IPS-NIHi7 (cell line): ENCODE data around the gene MAP2K4.
"Not testable (repeated sequence)": the region's sequence is repeated elsewhere in the genome, so short reads cannot be mapped to it uniquely, and the experiment has no call there.

Source experiments
- DNase-seq: peaks from one replicate; pipeline ENCODE4 v3.0.0; 2012; ENCODE audit warnings: mixed read lengths; ENCODE audit errors: extremely low spot score

Gene MAP2K4

DNA sequence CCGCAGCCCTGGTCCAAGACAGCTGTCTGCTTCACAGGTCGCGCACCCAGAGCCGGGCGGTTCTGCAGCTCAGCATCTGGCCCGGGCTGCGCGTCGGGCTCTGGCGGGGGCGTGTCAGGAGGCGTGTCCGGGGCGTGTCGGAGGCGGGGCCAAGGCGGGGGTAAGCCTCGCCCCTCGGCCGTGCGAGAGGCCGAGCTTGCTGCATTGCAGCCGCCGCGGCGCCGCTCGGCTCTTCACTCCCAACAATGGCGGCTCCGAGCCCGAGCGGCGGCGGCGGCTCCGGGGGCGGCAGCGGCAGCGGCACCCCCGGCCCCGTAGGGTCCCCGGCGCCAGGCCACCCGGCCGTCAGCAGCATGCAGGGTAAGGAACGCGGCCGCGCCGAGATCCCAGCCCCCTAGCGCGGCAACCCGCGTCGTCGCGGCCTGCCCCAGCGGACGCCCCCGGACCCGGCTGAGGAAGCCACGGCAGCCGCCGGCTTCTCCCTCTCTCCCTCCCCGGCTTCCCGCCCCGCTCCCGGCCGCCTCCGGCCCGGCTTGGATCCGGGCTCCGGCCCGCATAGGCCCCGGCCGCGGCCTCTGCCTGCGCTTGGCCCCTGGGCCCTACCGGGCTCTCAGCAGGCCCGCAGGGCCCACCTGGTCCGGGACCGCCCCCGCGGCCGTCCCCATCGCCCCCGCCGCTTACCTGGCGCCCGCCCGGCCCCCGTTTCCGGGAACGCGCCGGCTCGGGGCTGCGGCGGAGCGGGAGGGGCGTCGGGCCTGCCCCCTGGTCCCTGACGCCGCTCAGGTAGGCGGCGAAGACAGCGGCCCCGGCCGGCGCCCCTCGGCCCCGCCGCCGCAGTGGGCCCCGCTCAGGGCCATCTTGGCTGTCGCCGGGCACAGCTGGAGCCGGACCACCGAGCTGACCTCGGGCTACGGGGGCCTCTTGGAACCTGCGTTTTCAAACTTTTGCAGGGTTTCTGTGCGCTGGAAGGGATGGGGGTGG, at the start of gene MAP2K4:
MAP2K4 (plus strand) TSS at position 236 of the 981 bp plus-strand sequence; CDS start at position 246, 10 bp downstream.
- DNase-seq = peak; percentile 99

GRCh38 chr17:11972741-11973140, 47.9 kb upstream of the MAP2K4 start:
- DNase-seq = not testable (repeated sequence)

DNA sequence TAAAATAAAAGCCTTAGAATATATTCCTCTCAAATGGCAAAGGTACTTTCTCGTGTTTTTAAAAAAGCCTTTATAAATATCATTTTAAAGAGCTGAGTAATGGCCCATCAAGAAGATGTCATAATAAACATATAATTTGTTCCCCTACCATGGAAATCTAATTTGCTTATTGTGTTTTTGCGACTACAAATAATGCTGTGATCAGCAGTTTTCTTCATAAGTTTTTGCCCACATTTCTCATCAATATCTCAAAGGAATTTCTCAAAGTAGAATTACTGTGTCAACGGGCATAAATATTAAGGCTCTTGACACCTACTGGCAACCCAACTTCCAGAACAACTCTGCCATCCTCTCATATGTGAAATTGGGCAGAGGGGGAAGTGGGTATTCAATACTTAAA, 40.9 kb upstream of the MAP2K4 start:
- DNase-seq = no peak

DNA sequence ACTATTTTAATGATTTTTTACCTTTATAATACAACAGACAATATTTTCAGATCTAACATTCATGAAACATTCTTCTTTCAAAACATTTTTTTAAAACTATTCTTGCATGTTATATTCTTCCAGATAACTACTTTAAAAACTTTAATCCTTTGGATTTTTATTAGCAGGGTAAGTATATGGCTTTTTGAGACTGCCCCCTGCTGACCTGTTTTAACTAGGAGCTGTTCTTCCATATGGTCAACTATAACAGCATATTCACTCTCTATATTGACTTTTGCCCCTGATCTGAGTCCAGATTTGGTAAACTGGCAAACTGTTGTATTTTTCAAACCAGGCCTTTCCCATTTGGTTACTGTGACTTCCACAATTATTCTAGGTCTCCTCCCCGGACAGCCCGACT, 39.9 kb upstream of the MAP2K4 start:
- no peak for DNase-seq

DNA sequence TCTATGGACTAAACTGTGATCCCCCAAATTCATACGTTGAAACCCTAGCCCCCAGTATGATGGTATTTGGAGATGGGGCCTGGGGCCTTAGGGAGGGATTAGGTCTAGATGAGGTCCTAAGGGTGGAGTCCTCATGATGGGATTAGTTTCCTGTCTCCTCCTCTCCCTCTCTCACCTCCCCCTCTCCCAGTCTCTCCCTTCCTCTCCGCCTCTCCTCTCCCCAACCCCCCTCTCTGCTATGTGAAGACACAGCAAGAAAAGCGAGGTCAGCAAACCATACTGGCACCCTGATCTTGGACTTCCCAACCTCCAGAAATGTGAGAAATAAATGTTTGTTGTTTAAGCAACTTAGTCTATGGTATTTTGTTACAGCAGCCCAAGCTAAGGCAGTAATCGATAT, 38.8 kb upstream of the MAP2K4 start:
- DNase-seq = no peak

DNA sequence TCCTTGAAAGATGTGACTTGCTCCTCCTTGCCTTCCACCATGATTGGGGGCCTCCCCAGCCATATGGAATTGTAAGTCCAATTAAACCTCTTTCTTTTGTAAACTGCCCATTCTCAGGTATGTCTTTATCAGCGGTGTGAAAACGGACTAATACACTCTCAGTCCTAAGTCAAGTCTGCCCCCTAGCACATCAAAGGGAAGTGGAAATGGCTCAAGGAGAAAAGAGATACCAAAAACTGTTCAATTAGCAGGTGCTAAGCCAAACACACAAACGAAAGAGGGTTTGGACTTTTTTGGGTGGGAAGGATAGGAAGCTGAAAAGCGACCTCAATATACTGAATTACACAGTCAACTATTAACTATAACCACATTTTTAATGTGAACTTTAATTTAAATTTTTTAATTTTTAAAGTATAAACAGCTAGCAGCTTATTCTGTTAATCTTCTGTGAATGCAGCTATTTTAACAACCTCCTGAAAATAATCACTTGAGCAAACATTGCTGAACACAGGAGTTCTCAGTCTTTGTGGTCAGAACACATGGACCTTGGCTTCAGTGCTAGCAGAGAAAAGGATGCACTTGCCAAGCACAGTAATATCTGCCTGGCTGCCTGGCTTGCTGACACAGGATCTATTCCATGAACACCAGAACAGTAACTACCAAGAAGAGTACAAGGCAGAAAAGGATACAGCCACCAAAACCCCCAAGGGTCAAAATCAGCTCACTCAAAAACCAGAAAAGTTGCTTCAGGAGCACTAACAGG, 34.3 kb upstream of the MAP2K4 start:
- no peak for DNase-seq

DNA sequence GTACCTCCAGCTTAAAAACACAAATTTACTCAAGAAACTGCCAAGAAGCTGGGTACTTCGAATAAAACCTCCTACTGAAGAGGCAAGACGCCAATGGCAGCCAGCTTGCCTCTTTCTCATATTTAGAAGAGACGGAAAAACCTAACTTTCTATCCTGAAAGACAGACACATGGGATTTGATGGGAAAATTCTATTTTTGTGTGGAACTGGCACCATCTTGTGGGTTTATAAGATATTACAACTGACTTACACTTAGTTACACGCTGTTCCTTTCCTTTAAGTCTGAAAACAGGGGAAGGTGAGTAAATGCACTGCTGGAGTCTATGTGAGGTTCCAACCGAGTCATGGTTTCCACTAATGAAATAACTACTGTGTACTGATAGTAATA, 33.7 kb upstream of the MAP2K4 start:
- peak; percentile 41 for DNase-seq

- DNase-seq = no peak
These were observed 30.2 kb upstream of the MAP2K4 start for GRCh38 chr17:11990363-11990983.

GRCh38 chr17:11991461-11991860, 29.2 kb upstream of the MAP2K4 start:
- no peak for DNase-seq

GRCh38 chr17:11996722-11997146, 23.9 kb upstream of the MAP2K4 start:
- no peak for DNase-seq

- DNase-seq = peak; percentile 98
These were observed 23.3 kb upstream of the MAP2K4 start, which contains the start of gene ZNF18 for GRCh38 chr17:11997147-11997971. TSS of gene ZNF18 (minus strand) at chr17:11997475. CDS start at chr17:11992829, 4,646 bp downstream.

DNA sequence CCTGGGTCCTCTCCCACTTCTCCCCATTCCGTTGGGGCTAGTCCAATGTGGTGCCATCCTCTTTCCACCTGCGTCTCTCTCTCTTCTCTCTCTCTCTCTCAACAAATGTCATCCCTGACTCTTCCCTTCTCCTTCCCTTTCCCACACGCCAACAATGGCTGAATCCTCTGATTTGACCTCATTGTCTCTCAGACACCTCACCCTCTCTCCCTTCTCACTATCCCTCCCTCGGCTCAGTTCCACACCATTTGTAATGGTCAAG, 22.8 kb upstream of the MAP2K4 start:
- no peak for DNase-seq

- no peak for DNase-seq
These were observed 21.0 kb upstream of the MAP2K4 start for GRCh38 chr17:11999696-12000095.

- DNase-seq = no peak
These were observed 13.2 kb upstream of the MAP2K4 start for GRCh38 chr17:12007466-12007865.

- no peak for DNase-seq
These were observed 1.0 kb downstream of the MAP2K4 start for GRCh38 chr17:12021623-12022140.

DNA sequence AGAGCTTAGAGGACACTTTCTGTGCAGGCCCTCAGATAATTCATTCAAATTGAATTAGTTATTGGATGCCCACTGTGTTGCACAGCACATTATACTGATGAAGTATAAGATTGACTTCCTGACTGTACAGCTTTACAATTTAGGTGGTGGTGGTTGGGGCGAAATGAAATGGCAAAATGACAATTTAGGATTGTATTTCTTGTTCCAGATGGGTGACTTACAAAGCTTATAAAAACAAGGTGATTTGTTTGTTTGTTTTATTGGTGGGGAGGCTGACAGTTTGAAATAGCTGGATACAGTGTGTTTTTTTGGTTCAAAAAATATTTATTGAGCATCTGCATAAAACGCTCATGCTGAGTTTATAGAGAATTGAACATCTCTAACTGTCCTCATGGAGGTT, 1.6 kb downstream of the MAP2K4 start:
- no peak for DNase-seq

GRCh38 chr17:12024327-12024726, 3.6 kb downstream of the MAP2K4 start:
- DNase-seq = no peak

DNA sequence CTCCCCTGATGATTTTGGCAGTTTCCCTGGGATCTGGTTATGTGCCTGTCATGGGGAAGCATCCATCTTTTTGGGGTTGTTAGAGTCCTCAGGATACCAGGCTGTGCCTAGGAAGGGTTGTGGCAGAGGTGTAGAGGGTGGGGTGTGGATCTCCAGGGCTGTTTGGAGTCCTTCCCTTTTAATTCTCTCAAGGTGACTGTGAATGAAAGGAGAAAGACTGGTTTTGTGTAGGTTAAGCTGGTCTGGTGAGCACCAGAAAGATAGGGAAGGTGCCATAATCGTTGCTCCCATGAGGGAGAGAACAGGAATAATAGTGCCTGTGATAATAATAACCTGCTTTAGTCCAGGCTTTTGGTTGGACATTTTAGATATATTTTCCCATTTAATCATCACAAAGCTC, 7.0 kb downstream of the MAP2K4 start:
- no peak for DNase-seq

- no peak for DNase-seq
These were observed 7.9 kb downstream of the MAP2K4 start for GRCh38 chr17:12028611-12029010.

- no peak for DNase-seq
These were observed 13.9 kb downstream of the MAP2K4 start for GRCh38 chr17:12034538-12034937.

DNA sequence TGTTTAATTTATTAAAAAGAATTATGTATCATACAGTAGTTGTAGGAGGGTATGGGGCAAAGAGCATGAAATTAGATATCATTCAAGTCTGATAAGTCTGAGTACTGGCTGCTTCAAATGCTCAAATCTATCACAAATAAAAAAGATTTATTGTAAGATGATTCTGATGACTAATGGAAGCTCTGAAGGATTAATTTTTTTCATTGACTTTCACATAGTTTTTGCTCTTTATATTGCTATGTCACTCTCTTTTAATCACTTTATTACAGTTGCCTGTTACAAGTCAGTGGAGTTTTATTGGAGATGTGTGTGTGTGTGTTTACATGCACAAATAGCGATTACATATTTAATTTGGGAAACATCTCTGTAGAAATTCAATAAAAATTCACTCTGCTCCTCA, 15.0 kb downstream of the MAP2K4 start:
- no peak for DNase-seq
